Panc1 (cell line): Measurements from ENCODE around the gene EME2. TPM values are rescaled to one million over a fixed set of nuclear protein-coding genes. Genes with fewer than 3 reads are reported as not detected.

Experiments
- ATAC-seq: fragments of 200-7000 bp; cut with Tn5 transposase; 2 replicates; pipeline ENCODE4 v1.9.1; 2020; ENCODE audit warnings: mild to moderate bottlenecking, moderate library complexity
- BruUV-seq: library from RNA; stranded (reverse); fragments of 400-500 nt; replicated peaks from 2 replicates; lab custom pipeline; 2021; lab: Mats Ljungman, UMichigan
- CTCF ChIA-PET: fragments of 300-600 bp; sonication (Branson Sonifier 250); formaldehyde crosslinking; loops from one replicate; lab custom pipeline; 2022; ENCODE audit warnings: antibody characterized with exemption; lab: Charles Lee
- POLR2A ChIA-PET: fragments of 300-600 bp; sonication (Branson Sonifier 250); formaldehyde crosslinking; loops from one replicate; lab custom pipeline; 2022; ENCODE audit warnings: antibody characterized with exemption; lab: Charles Lee
- DNase-seq: peaks from one replicate; pipeline ENCODE4 v3.0.0-alpha.2; 2010; ENCODE audit warnings: low read depth, low spot score
- H3K27ac ChIP-seq: 2 replicates; pipeline ENCODE4 v1.5.1; 2011; ENCODE audit warnings: mild to moderate bottlenecking, low read length, inconsistent platforms
- H3K27me3 ChIP-seq: fragments of 200-500 bp; sonication (Bioruptor generic); 2 replicates; pipeline ENCODE4 v1.6.0; 2014; ENCODE audit warnings: low read length, inconsistent platforms; ENCODE audit not compliant: control insufficient read depth, insufficient read depth
- H3K36me3 ChIP-seq: fragments of 200-500 bp; sonication (Bioruptor generic); 2 replicates; pipeline ENCODE4 v1.5.1; 2014; ENCODE audit warnings: inconsistent platforms, mild to moderate bottlenecking, low read length, moderate library complexity; ENCODE audit not compliant: control insufficient read depth, insufficient read depth
- H3K4me1 ChIP-seq: 2 replicates; pipeline ENCODE4 v1.5.1; 2011; ENCODE audit warnings: inconsistent platforms, mild to moderate bottlenecking, low read length, moderate library complexity; ENCODE audit not compliant: control insufficient read depth, insufficient read depth
- H3K4me3 ChIP-seq, 2 experiments: 2 replicates each; pipeline ENCODE4 v1.5.1; 2011 to 2012; ENCODE audit warnings: low read depth in 2 of 2, low read length in 2 of 2, mild to moderate bottlenecking in 2 of 2, inconsistent platforms in 1 of 2, moderate library complexity in 1 of 2
- H3K9me3 ChIP-seq: fragments of 200-500 bp; sonication (Bioruptor generic); 2 replicates; pipeline ENCODE4 v1.5.1; 2014; ENCODE audit warnings: low read depth, mild to moderate bottlenecking, inconsistent platforms, low read length, moderate library complexity; ENCODE audit not compliant: control insufficient read depth, insufficient read depth
- CTCF ChIP-seq: fragments of 450-650 bp; IDR thresholded peaks from 2 replicates; pipeline ENCODE4 v1.5.1; 2017; ENCODE audit warnings: mild to moderate bottlenecking
- POLR2AphosphoS5 ChIP-seq: IDR thresholded peaks from 2 replicates; pipeline ENCODE4 v1.6.1; 2012; ENCODE audit warnings: mild to moderate bottlenecking, low read depth, low read length, moderate library complexity
- REST ChIP-seq, 2 experiments: IDR thresholded peaks; 2 replicates each; pipeline ENCODE4 v1.6.1; 2011 to 2012; ENCODE audit warnings: low read depth in 2 of 2, control low read depth in 1 of 2, low read length in 1 of 2, mild to moderate bottlenecking in 1 of 2, moderate library complexity in 1 of 2; ENCODE audit not compliant: insufficient read depth in 1 of 2
- SIN3A ChIP-seq: IDR thresholded peaks from 2 replicates; pipeline ENCODE4 v1.6.1; 2012; ENCODE audit warnings: low read depth, mild to moderate bottlenecking, low read length, moderate library complexity, borderline replicate concordance; ENCODE audit not compliant: insufficient read depth
- TCF7L2 ChIP-seq: IDR thresholded peaks from 2 replicates; pipeline ENCODE4 v1.6.1; 2011; ENCODE audit warnings: mild to moderate bottlenecking, low read depth, low read length, inconsistent platforms
- in situ Hi-C: cut with HindIII; loops from 2 replicates; pipeline ENCODE4 v1.10.0; 2016; ENCODE audit warnings: low sequenced_read_pairs, low pct_unique_long_range_greater_than_20kb
- intact Hi-C: fragments of 100-400 bp; cut with micrococcal nuclease; formaldehyde crosslinking; loops from one replicate; pipeline ENCODE4 v1.10.0; 2022; ENCODE audit not compliant: unreplicated experiment
- total RNA-seq: library from RNA; stranded (reverse); gene quantifications from one replicate; pipeline ENCODE4 v1.2.1, GENCODE V29; 2021; ENCODE audit not compliant: unreplicated experiment

Gene EME2
- total RNA-seq, 1 experiment from 2014 or later, result 53.4 TPM

GRCh38 chr16:1787322-1788094 is 14.9 kb downstream of the EME2 start:
- H3K4me1 ChIP-seq, result no peaks in the 10 kb centered on the region
- peaks cover 3% of the 10 kb centered on the region; the same call in 1 of the 2 replicates for H3K36me3 ChIP-seq
- in situ Hi-C loops, result no loop called here
- BruUV-seq, result no TSS peak
- no peak overlapping the region for H3K27ac ChIP-seq
- no peak for DNase-seq
- ATAC-seq, result no peak
- H3K4me3 ChIP-seq, result no peak overlapping the region
- TF ChIP-seq SIN3A (no peak), TCF7L2 (no peak), CTCF (no peak), REST (IDR thresholded peaks at IDR 0.05; ENCODE audit: insufficient read depth in 1 of 2, low read depth in 2 of 2, low read length in 1 of 2) (no peak), POLR2AphosphoS5 (no peak)
- intact Hi-C loops, result no loop called here
- H3K27me3 ChIP-seq, result no peaks in the 10 kb centered on the region
- H3K9me3 ChIP-seq, result no peaks in the 10 kb centered on the region
- CTCF ChIA-PET, result interaction anchor here (0.6 kb wide), 1 partner anchor 103 kb away, joined by 7 read pairs; no protein-coding TSS in a partner anchor
- POLR2A ChIA-PET, result no interaction called here

- intact Hi-C loops, result no loop called here
- ATAC-seq (no peak), DNase-seq (no peak)
- no peak overlapping the region for H3K27ac ChIP-seq
- H3K27me3 ChIP-seq, result no peaks in the 10 kb centered on the region
- H3K4me1 ChIP-seq, result 0 out of 2 replicates have a peak, but pooled peaks cover under 1% of the 10 kb centered on the region
- no peak overlapping the region for H3K4me3 ChIP-seq
- ChIA-PET POLR2A (no interaction called here), CTCF (interaction anchor here (0.6 kb wide), 1 partner anchor 104 kb away, joined by 7 read pairs; no protein-coding TSS in a partner anchor)
- in situ Hi-C loops, result no loop called here
- H3K9me3 ChIP-seq, result no peaks in the 10 kb centered on the region
- TF ChIP-seq POLR2AphosphoS5 (no peak), REST (IDR thresholded peaks at IDR 0.05; ENCODE audit: insufficient read depth in 1 of 2, low read depth in 2 of 2, low read length in 1 of 2) (no peak), SIN3A (no peak), TCF7L2 (no peak), CTCF (no peak)
- H3K36me3 ChIP-seq, result peaks cover 2% of the 10 kb centered on the region; the same call in 1 of the 2 replicates
- BruUV-seq, result no TSS peak
Measured at GRCh38 chr16:1788095-1788707, 15.6 kb downstream of the EME2 start.
